GM12878 (cell line): ENCODE measurements around the gene DCK. TPM values are rescaled to one million over a fixed set of nuclear protein-coding genes. Genes with fewer than 3 reads are reported as not detected.
A peak's percentile ranks its signal among the peaks of the same experiment; 100 is the strongest.

Experiments
- ATAC-seq: fragments of 200-7000 bp; cut with Tn5 transposase; 3 replicates; pipeline ENCODE4 v1.9.1; 2020; ENCODE audit warnings: mild to moderate bottlenecking, moderate library complexity
- BruUV-seq: library from RNA; stranded (reverse); fragments of 400-500 nt; replicated peaks from 2 replicates; lab custom pipeline; 2021; lab: Mats Ljungman, UMichigan
- CTCF ChIA-PET: fragments of 300-600 bp; sonication (Branson Sonifier 250); formaldehyde crosslinking; extraction: SDS; loops from one replicate; lab custom pipeline; 2021; ENCODE audit warnings: inconsistent platforms; lab: Yijun Ruan, JAX
- POLR2A ChIA-PET: fragments of 350-600 bp; formaldehyde crosslinking; extraction: SDS; loops from one replicate; lab custom pipeline; 2021; ENCODE audit warnings: inconsistent platforms; lab: Charles Lee
- RAD21 ChIA-PET: fragments of 300-600 bp; sonication (Branson Sonifier 250); formaldehyde crosslinking; loops from one replicate; lab custom pipeline; 2023; ENCODE audit warnings: antibody characterized with exemption; ENCODE audit not compliant: unreplicated experiment; lab: Charles Lee
- SMC1A ChIA-PET: fragments of 300-600 bp; sonication (Branson Sonifier 250); formaldehyde crosslinking; loops from one replicate; lab custom pipeline; 2023; ENCODE audit not compliant: unreplicated experiment, uncharacterized antibody; lab: Charles Lee
- DNase-seq: peaks from one replicate; pipeline ENCODE4 v3.0.0-alpha.2; 2011; ENCODE audit warnings: low read depth, low spot score
- FAIRE-seq: peaks from 3 replicates; lab custom pipeline; 2011; peaks lifted over from hg19 to GRCh38; lab: Jason Lieb, UNC
- H2AFZ ChIP-seq: 2 replicates; pipeline ENCODE4 v1.6.0; 2011; ENCODE audit warnings: low read depth, low read length, control low read depth; ENCODE audit not compliant: control insufficient read depth
- H3K27ac ChIP-seq: 2 replicates; pipeline ENCODE4 v1.5.1; 2011; ENCODE audit warnings: control low read depth; ENCODE audit not compliant: control insufficient read depth, insufficient read depth
- H3K27me3 ChIP-seq, 2 experiments: replicated peaks in 1 of 2; 2 replicates each; pipeline versions ENCODE4 v1.6.0 to v1.6.1; 2011; ENCODE audit warnings: low read length in 1 of 2; ENCODE audit not compliant: control insufficient read depth in 2 of 2, insufficient read depth in 2 of 2
- H3K36me3 ChIP-seq, 2 experiments: 2 replicates each; pipeline ENCODE4 v1.5.1; 2011; ENCODE audit warnings: low read length in 1 of 2; ENCODE audit not compliant: control insufficient read depth in 2 of 2, insufficient read depth in 2 of 2
- H3K4me1 ChIP-seq: 2 replicates; pipeline ENCODE4 v1.6.1; 2011; ENCODE audit warnings: mild to moderate bottlenecking, low read length, moderate library complexity, mixed read lengths; ENCODE audit not compliant: control insufficient read depth, insufficient read depth
- H3K4me2 ChIP-seq: 2 replicates; pipeline ENCODE4 v1.6.0; 2011; ENCODE audit warnings: control low read depth; ENCODE audit not compliant: control insufficient read depth, insufficient read depth
- H3K4me3 ChIP-seq: fragments of 200-600 bp; sonication (generic); 2 replicates; pipeline ENCODE4 v1.5.1; 2016
- H3K79me2 ChIP-seq: 2 replicates; pipeline ENCODE4 v1.6.0; 2011; ENCODE audit warnings: low read length; ENCODE audit not compliant: control insufficient read depth, insufficient read depth
- H3K9ac ChIP-seq: 2 replicates; pipeline ENCODE4 v1.8.0; 2011; ENCODE audit warnings: low read length, control low read depth, mixed read lengths; ENCODE audit not compliant: control insufficient read depth, insufficient read depth
- H3K9me3 ChIP-seq: replicated peaks from 3 replicates; pipeline ENCODE4 v1.5.1; 2011; ENCODE audit warnings: mild to moderate bottlenecking, low read length; ENCODE audit not compliant: control insufficient read depth, insufficient read depth
- H4K20me1 ChIP-seq: 2 replicates; pipeline ENCODE4 v1.6.0; 2011; ENCODE audit not compliant: control insufficient read depth, insufficient read depth
- BHLHE40 ChIP-seq, 2 experiments: fragments of 450-650 bp in 1 of 2; IDR thresholded peaks; 2 replicates each; pipeline ENCODE4 v1.6.1; 2011 to 2017; ENCODE audit warnings: low read depth in 2 of 2, borderline replicate concordance in 1 of 2, improper control_type of control experiment in 1 of 2, low read length in 1 of 2, mild to moderate bottlenecking in 1 of 2
- HDAC2 ChIP-seq: fragments of 200-600 bp; sonication (generic); IDR thresholded peaks from 2 replicates; pipeline ENCODE4 v1.6.1; 2017
- HDGF ChIP-seq: fragments of 450-650 bp; IDR thresholded peaks from 2 replicates; pipeline ENCODE4 v1.6.1; 2016; ENCODE audit warnings: antibody characterized with exemption
- PRDM15 ChIP-seq: fragments of 450-650 bp; formaldehyde crosslinking; IDR thresholded peaks from 2 replicates; pipeline ENCODE4 v1.4.0; 2020; ENCODE audit warnings: mild to moderate bottlenecking, moderate library complexity
- RAD21 ChIP-seq: IDR thresholded peaks from 2 replicates; pipeline ENCODE4 v1.6.1; 2011; ENCODE audit warnings: mild to moderate bottlenecking, low read depth, low read length, moderate library complexity; ENCODE audit not compliant: insufficient read depth
- SMC3 ChIP-seq: IDR thresholded peaks from 2 replicates; pipeline ENCODE4 v1.6.1; 2011; ENCODE audit warnings: low read length, improper control_type of control experiment, borderline replicate concordance
- SPI1 ChIP-seq: IDR thresholded peaks from 2 replicates; pipeline ENCODE4 v1.6.1; 2011; ENCODE audit warnings: low read depth, mild to moderate bottlenecking, low read length, moderate library complexity, borderline replicate concordance; ENCODE audit not compliant: insufficient read depth
- SUZ12 ChIP-seq: fragments of 200-600 bp; sonication (generic); IDR thresholded peaks from one replicate; pipeline ENCODE4 v1.6.1; 2018; ENCODE audit warnings: antibody characterized with exemption, mild to moderate bottlenecking; ENCODE audit not compliant: unreplicated experiment
- USF2 ChIP-seq: IDR thresholded peaks from 2 replicates; pipeline ENCODE4 v1.6.1; 2011; ENCODE audit warnings: low read depth, low read length, improper control_type of control experiment, borderline replicate concordance
- ZBTB4 ChIP-seq: fragments of 450-650 bp; formaldehyde crosslinking; IDR thresholded peaks from 2 replicates; pipeline ENCODE4 v1.4.0; 2022; ENCODE audit warnings: mild to moderate bottlenecking, moderate library complexity
- WGBS: methylation state at CpG from one replicate; pipeline ENCODE4 v1.1.6; 2016; ENCODE audit warnings: low lambda C conversion rate; ENCODE audit not compliant: insufficient replicate concordance, insufficient coverage; ENCODE audit errors: missing lambda C conversion rate; 5-methylcytosine and 5-hydroxymethylcytosine counted together
- in situ Hi-C: fragments of 300-500 bp; cut with MboI; formaldehyde crosslinking; loops from 9 replicates; pipeline ENCODE4 v1.14.3; 2018; ENCODE audit warnings: mixed read lengths
- intact Hi-C: fragments of 100-400 bp; cut with micrococcal nuclease; formaldehyde crosslinking; loops from one replicate; pipeline ENCODE4 v1.14.2; 2022; ENCODE audit not compliant: unreplicated experiment
- polyA plus RNA-seq, 11 experiments: library from polyadenylated mRNA; depleted of rRNA in 4 of 11; unstranded in 6 of 11; stranded (reverse) in 5 of 11; fragments of >200 nt; fragmentation: Nextera tagmentation in 4 of 11; fragmentation: Illumina TruSeq in 1 of 11; extraction: Ambion mirVana in 4 of 11; extraction: Trizol in 1 of 11; gene quantifications; 1 replicate in 1 of 11; 2 replicates in 10 of 11; pipeline versions ENCODE4 v1.2.1 to v1.2.3, GENCODE V29; 2011 to 2016; ENCODE audit warnings: inconsistent platforms in 2 of 11, missing spikeins in 2 of 11, low read depth in 1 of 11
- total RNA-seq, 4 experiments: library from RNA; depleted of rRNA in 3 of 4; stranded (reverse); fragments of >200 nt in 3 of 4; fragmentation: Illumina TruSeq in 1 of 4; extraction: Trizol in 1 of 4; gene quantifications; 2 replicates each; pipeline versions ENCODE4 v1.2.1 to v1.2.3, GENCODE V29; 2013 to 2021

DCK gene
- total and polyA plus RNA-seq, 10 of the 15 experiments (the other 5 are each of a cell fraction or from before 2014, with no cell fraction given), result 20.0 to 69.4 (median 26.2) TPM

GRCh38 chr4:70984106-70984505 lies 9.3 kb upstream of the DCK start (continued):
- TF ChIP-seq PRDM15 (CRISPR knock-in tag) (no peak), USF2 (no peak), HDAC2 (no peak), SPI1 (no peak), HDGF (no peak)

- CTCF ChIA-PET, result interaction anchor here (3.5 kb wide), 1 partner anchor 26 kb away, joined by 17 read pairs; no protein-coding TSS in a partner anchor
Measured at GRCh38 chr4:70984589-70984988, 8.9 kb upstream of the DCK start.

More at GRCh38 chr4:70984589-70984988, 8.9 kb upstream of the DCK start:
- H3K27me3 ChIP-seq, result no peaks in the 10 kb centered on the region
- H3K79me2 ChIP-seq, result no peaks in the 10 kb centered on the region
- ChIA-PET POLR2A (no interaction called here), RAD21 (no interaction called here), SMC1A (interaction anchor here (1.2 kb wide), 1 partner anchor 42 kb away, joined by 3 read pairs; no protein-coding TSS in a partner anchor)
- BruUV-seq, result no TSS peak
- H3K4me1 ChIP-seq, result no peaks in the 10 kb centered on the region
- H3K27ac ChIP-seq, result no peak overlapping the region
- H3K9ac ChIP-seq, result no peak overlapping the region
- H2AFZ ChIP-seq, result no peak overlapping the region
- H3K4me3 ChIP-seq, result no peak overlapping the region
- H3K4me2 ChIP-seq, result no peak overlapping the region
- H3K36me3 ChIP-seq, result no peaks in the 10 kb centered on the region
- in situ Hi-C loops, result no loop called here
- no peak for DNase-seq
- TF ChIP-seq ZBTB4 (CRISPR knock-in tag) (no peak), SMC3 (peak; percentile 11; the same call in 1 of the 2 replicates), BHLHE40 (IDR thresholded peaks at IDR 0.05; ENCODE audit: borderline replicate concordance in 1 of 2, low read depth in 2 of 2, low read length in 1 of 2) (no peak), RAD21 (peak; percentile 20; the same call in 1 of the 2 replicates), SUZ12 (no peak)
- FAIRE-seq, result no peak
- H3K9me3 ChIP-seq, result no peaks in the 10 kb centered on the region
- intact Hi-C loops, result no loop called here
- 86% methylated on average over 1 of the region's 1 CpG for WGBS
- no peaks in the 10 kb centered on the region for H4K20me1 ChIP-seq
- no peak for ATAC-seq
